Tibial nerve (tissue), 4 donors: Measurements from ENCODE around the gene DNAAF5.

ENCODE experiments used
- CTCF ChIP-seq, 5 experiments: fragments of 200-600 bp in 3 of 5; fragments of 450-650 bp in 2 of 5; sonication (generic) in 3 of 5; IDR thresholded peaks; one replicate each; pipeline ENCODE4 v1.5.1; 2016 to 2019; ENCODE audit warnings: antibody characterized with exemption in 5 of 5, mild to moderate bottlenecking in 3 of 5, moderate library complexity in 2 of 5
- EP300 ChIP-seq, 2 donors: sonication (generic); formaldehyde crosslinking; IDR thresholded peaks; one replicate each; pipeline ENCODE4 v1.6.1; 2017; ENCODE audit warnings: antibody characterized with exemption in 2 of 2, mild to moderate bottlenecking in 1 of 2
- POLR2A ChIP-seq, 2 donors: fragments of 450-650 bp; IDR thresholded peaks; one replicate each; pipeline ENCODE4 v1.6.1; 2017; ENCODE audit warnings: antibody characterized with exemption in 2 of 2, mild to moderate bottlenecking in 2 of 2, moderate library complexity in 2 of 2

GRCh38 chr7:768881-769504 lies 42.5 kb downstream of the DNAAF5 start:
- TF ChIP-seq CTCF (IDR thresholded peaks at IDR 0.05) (no peak), EP300 (IDR thresholded peaks at IDR 0.05) (no peak), POLR2A (IDR thresholded peaks at IDR 0.05) (no peak)
